NCI-H2107 treated with DMSO at 0.1 percent for 48 hours (cell line): ENCODE measurements around the gene SAFB.
A peak's percentile ranks its signal among the peaks of the same experiment; 100 is the strongest.

Experiments
- DNase-seq: peaks from one replicate; lab custom pipeline; 2025; ENCODE audit not compliant: unreplicated experiment; lab: John Stamatoyannopoulos, UW

The SAFB gene

DNA sequence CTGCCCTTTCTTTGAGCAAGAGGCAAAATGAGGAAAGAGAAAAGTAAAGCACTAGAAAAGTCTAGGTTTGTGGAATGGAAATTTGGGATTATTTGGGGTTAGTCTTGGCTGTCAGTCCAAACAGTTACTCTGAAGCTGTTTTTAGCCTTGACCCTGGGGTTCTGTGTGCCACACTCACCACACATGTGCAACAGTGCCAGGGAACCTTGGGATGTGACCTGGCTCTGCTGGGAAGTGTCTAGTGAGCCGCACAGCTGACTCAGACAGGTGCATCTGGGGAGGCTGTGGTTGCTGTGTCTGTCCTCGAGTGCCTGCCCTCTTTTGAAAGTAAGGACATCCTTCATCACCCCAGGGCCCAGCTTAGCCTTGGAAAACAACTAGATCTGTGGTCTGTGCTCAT is 41.6 kb downstream of the SAFB start:
- DNase-seq = no peak

DNA sequence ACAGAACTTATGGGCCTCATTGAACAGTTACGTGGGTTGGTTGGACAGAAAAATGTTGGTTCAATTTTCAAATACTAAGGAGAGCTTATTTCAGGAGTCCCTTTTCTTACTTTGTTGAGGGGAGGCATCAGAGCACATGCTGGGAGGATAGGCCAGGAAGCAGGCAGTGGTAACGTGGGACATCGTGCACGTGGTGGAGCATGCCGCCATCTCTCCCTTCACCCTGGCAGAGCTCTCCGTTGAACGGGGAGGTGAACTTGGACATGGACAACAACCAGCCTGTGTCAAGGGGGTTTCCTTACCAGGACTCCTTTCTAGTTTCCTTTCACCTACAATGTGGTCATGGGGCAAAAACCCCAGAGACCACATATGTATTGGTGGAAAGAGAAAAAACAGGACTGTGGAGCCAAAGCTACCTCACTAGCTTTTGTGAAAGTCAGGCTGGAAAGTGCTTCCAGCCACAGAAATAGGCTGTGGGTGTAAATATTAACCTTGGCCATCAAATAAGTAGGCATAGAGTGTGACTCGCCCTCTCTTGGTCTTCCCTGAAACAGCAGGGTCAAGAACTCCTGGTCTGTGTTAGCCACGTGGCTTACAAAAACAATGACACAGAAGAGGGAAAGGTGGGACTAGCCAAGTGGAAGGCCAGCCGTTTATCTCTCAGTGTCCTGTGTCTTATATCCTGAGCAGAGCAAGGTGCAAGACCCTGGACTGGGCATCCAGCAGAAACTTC is 43.1 kb downstream of the SAFB start:
- no peak for DNase-seq

DNA sequence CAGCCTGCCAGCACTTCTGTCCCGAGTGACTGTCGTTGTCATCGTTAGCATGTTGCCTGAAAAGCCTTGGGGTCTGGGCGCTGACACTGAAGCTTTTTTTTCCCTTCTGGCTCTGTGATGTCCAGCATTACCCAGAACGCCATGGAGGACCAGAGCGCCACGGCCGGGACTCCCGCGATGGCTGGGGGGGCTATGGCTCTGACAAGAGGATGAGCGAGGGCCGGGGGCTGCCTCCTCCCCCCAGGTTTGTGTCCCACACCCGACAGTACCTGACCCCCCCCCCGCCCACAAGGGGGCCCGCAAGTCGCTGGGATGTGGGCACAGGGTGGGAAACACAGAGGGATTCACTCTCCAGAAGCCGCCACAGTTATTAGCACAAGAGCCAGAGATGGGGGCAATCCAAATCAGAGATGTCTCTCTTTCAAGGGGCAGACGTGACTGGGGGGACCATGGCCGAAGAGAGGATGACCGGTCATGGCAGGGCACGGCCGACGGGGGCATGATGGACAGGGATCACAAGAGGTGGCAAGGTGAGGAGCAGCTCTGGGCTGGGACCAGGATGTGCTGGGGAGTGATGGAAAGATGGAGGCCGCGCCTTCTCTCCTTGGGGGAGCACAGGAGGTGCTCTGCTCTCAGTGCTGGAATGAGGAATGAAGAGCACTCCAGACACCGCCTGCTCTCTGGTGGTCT is 44.2 kb downstream of the SAFB start:
- no peak for DNase-seq

DNA sequence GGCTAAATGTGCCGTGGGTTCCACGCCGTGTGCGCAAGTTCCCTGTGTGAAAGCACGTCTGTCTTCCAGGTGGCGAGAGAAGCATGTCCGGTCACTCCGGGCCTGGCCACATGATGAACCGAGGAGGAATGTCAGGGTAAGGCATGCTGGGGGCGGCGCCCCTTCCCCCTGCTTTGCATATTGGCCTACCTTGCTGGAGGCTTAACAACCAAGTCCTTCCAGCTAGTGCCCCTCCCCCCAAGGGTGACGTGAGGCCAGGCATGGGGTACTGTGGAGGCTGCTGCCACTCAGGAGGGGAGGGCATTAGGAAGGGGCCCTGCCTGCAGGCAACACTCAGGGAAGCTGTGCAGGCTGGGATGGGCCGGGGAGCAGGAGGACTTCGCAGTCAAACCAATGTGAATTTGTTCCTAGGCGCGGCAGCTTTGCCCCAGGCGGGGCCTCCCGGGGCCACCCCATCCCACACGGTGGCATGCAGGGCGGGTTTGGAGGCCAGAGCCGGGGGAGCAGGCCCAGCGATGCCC is 44.9 kb downstream of the SAFB start:
- DNase-seq = no peak

DNA sequence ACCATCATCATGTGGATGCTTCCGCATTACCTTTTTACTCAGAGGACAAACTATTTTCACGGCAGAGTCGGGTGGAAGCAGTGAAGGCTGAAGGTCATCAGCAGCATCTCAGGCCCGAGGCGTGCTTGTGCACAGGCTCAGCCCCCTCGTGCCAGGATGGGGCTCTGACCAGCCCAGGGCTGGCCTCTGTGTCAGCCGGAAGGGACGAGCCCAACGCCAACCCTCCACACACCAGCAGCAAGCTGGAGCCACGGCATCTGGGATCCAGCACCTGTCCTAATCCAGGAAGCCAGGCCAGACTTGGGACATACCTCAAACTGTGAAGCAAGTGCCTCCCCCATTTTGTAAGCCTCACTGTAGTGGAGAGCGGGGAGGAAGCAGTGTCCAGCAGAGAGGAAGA is 46.3 kb downstream of the SAFB start:
- no peak for DNase-seq

DNA sequence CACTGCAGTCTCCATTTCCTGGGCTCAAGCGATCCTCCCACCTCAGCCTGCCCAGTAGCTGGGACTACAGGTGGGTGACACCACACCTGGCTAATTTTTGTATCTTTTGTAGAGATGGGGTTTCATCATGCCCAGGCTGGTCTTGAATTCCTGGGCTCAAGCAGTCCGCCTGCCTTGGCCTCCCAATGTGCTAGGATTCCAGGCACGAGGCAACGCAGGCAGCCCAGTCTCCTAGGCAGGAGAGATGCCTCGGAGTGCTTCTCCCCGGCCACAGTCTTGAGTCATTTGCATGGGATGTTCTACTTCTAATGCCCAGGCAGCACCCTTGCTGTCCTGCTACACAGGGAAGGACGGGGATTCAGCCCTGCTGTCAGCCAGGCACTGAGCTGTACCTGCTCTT is 48.7 kb downstream of the SAFB start:
- DNase-seq = no peak

DNA sequence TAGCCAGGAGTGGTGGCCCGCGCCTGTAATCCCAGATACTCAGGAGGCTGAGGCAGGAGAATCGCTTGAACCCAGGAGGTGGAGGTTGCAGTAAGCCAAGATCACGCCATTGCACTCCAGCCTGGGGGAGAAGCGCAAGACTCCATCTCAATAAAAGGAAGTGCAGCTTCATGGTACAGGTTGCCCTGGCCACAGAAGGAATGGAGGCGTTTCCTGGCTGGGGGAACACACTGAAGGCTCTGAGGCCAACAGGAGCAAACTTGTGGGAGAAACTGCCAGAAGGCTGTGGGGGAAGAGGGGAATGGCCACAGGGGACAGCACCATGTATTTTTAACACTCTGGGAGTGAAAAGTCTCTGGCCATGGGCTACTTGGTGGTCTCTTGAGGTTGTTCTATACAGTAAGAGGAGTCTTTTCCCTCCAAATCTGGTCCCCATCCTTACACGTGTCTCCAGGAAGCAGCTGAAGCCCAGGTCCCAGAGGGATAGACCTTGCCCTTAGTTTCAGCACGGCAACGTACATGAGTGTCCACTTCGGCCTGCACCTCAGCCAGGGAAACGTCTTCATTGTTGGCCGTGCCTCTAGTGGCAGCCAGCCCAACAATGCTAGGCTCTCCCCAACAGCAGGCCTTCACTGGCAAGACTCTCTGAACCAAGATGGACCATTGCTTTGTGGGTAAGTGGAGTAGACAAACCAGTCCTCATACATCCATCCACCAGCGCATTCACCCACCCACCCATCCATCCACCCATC is 50.0 kb downstream of the SAFB start:
- no peak for DNase-seq

DNA sequence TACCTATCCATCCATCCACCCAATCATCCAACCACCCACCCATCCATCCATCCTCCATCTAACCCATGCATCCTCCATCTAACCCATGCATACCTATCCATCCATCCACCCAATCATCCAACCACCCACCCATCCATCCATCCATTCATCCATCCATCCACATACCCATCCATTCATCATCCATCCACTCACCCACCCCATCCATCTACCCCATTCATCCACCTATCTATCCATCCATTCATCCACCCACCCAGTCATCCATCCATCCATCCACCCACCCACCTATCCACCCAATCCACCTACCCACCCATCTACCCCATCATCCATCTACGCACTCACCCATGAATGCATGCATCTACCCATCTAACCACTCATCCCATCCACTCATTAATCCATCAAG is 50.9 kb downstream of the SAFB start:
- no peak for DNase-seq

DNA sequence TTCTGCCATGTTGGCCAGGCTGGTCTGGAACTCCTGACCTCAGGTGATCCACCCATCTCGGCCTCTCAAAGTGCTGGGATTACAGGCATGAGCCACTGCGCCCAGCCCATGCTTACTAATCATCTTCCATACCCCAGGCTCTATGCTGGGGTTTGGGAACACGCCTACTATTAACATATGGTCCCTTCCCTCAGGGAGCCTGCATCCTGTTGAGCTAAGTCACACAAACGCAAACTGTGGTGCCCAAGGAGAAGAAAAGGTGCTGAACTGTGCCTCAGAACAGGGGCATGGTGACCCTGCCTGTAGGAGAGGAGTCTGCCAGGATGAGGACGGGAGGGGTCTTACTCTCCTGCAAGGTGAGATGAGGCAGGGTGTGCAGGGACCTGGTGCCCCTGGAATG is 51.8 kb downstream of the SAFB start:
- DNase-seq = no peak

DNA sequence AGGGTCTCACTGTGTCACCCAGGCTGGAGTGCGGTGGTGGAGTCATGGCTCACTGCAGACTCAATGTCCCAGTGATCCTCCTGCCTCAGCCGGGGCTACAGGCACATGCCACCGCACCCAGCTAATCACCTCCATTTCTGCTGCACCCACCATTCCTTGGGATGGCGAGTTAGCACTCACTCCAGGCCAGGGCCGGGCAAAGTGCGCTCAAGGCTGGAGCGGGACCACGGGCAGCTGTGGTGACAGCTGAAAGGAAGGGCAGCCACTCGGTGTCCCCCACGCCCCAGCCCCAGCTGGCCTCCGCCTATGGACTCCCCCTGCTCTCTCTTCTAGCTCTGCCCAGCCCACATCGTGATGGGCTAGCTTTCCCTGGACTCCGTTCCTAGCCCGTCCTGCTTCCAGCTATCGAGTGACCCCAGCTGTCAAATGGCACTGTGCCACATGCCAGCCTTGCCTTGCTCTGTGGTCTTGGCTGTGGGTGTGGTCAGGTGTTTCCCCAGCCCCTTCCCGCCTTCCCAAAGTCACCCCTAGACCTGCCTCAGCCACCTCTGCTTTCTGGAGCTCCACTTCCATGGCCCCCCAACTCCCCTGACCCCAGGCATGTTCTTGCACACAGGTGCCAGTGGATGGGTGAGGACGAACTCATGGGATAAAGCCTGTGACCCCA is 53.4 kb downstream of the SAFB start:
- DNase-seq = no peak

DNA sequence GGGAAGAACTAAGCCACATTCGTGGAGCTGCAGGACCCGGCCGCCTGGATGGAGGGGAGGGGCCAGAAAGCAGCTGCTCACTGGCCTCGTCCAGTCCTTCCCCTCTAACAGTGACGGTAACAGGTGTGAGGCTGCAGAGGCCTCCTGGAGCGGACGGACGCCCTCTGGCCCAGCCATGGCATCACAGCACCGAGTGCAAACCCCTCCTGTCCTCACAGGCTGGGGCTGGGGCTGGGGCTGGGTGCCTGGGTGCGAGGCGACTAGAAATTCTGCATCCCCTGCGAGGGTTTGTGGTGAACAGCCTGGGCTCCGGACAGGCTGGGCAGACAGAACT is 53.9 kb downstream of the SAFB start:
- no peak for DNase-seq

DNA sequence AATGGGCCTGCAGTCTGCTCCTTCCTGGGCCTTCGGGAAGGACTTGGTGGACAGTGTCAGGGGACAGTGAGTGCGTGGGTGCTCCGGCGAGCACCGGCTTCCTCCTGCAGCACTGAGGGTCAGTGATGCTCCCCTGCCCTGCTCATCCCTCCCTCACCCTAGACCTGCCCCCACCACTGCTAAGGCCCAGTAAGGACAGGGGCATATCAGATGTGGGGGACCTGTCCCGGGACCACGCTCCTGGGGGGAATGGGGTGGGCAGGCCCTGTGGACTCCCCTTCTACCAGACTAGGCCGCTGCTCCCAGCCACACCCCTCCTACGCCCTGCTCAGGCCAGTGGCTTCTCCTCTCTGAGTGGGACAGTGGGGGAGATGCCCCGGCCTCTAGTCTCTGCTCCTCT is 54.3 kb downstream of the SAFB start:
- no peak for DNase-seq

DNA sequence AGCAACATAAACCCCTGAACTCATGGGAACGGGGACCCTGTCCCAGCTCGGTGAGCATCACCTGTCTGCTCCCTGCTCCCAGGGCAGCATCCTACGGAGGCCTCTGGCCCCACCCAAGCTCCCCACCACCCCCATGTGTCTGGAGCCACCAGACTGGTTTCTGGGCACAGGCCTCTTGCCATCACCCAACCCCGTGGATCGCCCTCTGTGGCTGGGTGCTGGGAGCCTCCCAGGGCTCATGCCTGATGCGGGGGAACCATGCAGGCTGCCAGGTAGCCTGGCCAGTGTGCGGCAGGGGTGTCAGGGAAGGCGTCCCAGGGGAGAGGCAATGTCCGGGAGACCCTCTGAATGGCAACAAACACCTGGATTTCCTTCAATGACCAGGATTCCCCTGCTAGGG is 54.7 kb downstream of the SAFB start:
- DNase-seq = no peak

DNA sequence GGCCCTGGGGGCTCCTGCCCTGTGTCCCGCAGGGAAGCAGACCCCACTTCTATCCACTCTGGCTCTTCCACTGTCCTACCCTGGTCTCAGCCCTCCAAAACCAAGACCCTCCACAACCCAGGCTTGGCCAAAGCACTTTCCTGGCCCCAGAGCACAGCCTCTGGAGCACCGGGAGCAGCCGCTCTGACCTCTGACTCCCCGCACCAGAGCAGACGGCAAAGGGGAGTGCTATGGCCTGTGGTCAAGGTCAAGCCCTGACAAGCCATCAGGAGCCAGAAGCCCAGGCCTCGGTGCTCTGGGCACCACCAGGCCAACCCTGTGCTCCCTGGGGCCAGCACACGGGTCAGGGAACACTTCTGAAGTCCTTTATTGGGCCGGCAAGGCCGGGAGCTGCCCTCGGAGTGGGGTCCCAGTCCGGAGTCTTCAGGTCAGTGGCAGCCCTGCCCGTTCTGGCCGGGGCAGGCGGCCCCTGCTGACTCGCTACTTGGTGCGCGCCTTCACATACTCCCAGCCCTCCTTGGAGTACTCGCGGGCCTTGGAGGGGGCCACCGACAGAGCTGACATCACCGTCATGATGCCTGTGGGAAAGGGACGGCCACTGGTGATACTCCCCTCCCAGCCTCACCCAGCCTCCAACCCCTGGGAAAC is 55.3 kb downstream of the SAFB start:
- DNase-seq = no peak

DNA sequence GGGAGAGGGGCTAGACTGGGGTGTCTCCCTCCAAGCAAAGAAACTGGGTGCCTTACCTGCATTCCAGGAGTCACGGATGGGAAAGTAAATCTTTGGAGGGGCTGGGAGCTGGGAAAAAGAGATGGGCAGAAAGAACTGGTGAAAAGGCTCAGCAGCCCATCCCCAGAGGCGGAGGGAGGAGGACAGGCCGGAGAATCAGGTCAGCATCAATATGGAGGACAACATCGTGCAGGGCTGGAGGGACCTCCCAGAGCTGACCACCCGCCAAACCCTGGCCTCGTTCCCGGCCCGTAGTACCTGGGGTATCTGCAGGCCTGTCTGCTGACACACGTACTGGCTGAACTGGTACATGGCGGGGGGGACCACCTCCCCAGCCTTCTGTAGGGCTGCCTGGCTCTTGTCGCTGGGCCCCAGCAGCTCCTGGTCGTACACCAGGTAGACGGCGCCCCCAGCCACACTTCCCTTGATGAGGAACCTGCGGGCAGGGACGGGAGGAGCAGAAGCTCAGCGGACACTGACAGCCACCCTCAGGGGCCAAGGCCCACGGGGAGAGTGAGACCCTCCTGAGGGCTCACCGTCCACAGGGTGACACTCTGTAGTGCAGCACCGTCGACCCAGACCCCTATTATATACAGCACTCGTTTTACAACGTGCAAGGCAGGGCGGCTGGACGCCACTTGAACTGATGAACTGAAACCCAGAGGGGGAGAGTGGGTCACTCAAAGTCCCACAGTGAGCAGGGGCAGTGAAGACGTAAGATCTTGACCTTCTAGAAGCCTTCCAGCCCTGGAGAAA is 56.6 kb downstream of the SAFB start:
- DNase-seq = no peak

DNA sequence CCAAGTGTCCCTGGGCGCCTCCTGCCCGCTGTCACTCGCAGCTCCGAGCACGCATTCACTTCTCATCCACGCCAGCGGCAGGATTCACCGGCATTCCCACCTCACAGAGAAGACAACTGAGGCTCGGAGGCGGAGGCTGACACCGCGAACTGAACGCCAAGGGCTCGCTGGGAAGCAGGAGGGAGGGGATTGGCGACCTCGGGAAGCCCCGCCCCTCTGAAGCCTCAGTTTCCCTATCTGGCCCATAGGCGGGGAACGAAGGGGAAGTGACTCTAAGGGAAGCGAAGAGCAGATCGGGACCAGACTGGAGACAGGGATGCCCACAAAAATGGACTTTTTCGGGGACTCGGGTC is 57.2 kb downstream of the SAFB start:
- DNase-seq = no peak

DNA sequence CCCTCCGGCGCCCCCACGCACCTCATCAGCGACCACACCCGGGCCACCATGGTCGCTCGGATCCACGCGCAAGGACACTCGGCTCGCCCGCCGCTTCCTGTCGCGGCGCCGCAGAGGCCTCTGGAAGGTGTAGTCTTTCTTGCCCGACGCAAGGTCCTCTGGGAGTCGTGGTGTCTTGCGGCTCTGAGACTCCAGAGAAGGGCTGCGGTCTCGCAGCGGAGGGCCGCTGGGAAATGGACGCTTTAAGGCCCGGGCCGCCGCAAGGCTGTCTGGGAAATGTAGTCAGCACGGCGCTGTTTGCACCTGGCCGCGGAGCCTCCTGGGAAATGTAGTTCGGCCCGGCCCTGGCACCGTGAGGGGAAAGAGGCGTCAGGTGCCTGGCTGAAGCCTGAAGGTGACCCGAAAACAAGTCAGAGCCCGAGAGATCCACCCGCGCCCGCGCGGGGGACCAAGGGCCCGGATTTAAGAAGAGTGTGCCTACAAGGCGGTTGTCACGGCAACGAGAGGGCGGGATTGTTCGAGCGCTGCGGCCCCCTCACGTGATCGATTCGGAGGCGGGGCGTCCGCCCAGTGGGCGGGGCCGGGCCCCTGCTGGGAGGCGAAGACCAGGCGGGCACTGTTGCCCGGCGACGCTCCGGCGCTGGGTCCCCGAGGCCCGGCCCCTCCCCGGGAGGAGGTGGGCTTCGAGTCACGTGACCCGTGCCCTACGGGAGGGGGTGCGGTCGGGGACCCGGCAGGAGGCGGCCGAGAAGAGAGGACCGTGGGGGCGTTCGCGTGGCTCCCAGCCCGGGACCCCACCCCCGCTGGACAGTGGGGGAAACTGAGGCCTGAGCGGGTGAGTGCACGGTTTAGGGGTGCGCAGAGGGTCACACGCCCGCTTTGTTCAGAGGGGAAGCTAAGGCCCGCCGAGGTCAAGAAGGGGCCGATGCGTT is 57.8 kb downstream of the SAFB start, which contains the start of the genes HSD11B1L and MICOS13:
Gene HSD11B1L, plus strand, starts transcription at position 591 of the 932 bp plus-strand sequence. CDS start 3,806 bp downstream, outside the sequence.
Gene MICOS13, minus strand, starts transcription at position 80 of the 932 bp plus-strand sequence. Its CDS starts 30 bp downstream, at position 50.
- peak; percentile 93 for DNase-seq

DNA sequence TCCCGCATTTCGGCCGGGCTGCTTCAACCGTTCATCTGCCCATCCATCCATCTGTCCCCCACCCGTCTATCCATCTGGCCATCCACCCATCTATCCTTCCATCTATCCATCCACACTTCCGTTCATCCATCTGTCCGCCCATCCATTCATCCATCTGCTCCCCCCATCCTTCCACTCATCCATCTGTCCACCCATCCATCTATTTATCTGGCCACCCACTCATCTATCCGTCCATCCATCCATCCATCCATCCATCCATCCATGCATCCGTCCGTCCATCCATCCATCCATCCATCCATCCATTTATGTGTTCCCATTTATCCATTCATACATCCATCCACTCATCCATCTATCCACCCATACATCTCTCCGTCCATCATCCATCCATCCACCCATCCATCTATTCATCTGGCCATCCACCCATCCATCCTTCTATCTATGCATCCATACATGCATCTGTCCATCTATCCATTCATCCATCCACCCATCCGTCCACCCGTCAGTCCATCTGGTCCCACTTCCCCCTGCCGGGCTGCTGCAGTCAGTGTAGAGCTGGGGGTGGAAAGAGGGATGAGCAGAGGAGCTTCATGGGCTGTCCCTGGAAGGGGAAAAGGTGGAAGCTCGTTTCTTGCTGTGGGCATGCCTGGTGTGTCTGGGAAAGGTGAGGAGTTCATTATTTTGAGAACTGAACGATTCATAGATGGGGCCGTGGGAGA is 58.7 kb downstream of the SAFB start:
- DNase-seq = no peak
